Measurements from ENCODE around the gene TMEM191C. TPM values are rescaled to one million over a fixed set of nuclear protein-coding genes. Genes with fewer than 3 reads are reported as not detected.
"Not testable (repeated sequence)": the region's sequence is repeated elsewhere in the genome, so short reads cannot be mapped to it uniquely, and the experiment has no call there.

The TMEM191C gene
- total RNA-seq, 1 experiment from 2014 or later: 0.82 TPM

GRCh38 chr22:21493789-21494782 lies 26.9 kb downstream of the TMEM191C start:
- BruUV-seq (replicated peaks); H3K27ac ChIP-seq (ENCODE audit: low read depth, low read length, poor library complexity, severe bottlenecking); POLR2A ChIA-PET (ENCODE audit: low non-redundant PET); H3K36me3 ChIP-seq (ENCODE audit: insufficient read depth, low read length, poor library complexity, severe bottlenecking); H3K4me1 ChIP-seq (ENCODE audit: insufficient read depth, low read length, poor library complexity, severe bottlenecking); H3K4me3 ChIP-seq (ENCODE audit: low read depth, low read length, poor library complexity, severe bottlenecking); intact Hi-C loops (cut with micrococcal nuclease; ENCODE audit: unreplicated experiment); H3K9me3 ChIP-seq (ENCODE audit: low read depth, low read length, poor library complexity, severe bottlenecking); CTCF ChIA-PET; H3K27me3 ChIP-seq (replicated peaks; ENCODE audit: insufficient read depth, low read depth, low read length, poor library complexity); DNase-seq (ENCODE audit: low spot score): not testable (repeated sequence)

- H3K4me3 ChIP-seq (ENCODE audit: low read depth, low read length, poor library complexity, severe bottlenecking); H3K27me3 ChIP-seq (replicated peaks; ENCODE audit: insufficient read depth, low read depth, low read length, poor library complexity); intact Hi-C loops (cut with micrococcal nuclease; ENCODE audit: unreplicated experiment); DNase-seq (ENCODE audit: low spot score); POLR2A ChIA-PET (ENCODE audit: low non-redundant PET); H3K4me1 ChIP-seq (ENCODE audit: insufficient read depth, low read length, poor library complexity, severe bottlenecking); H3K36me3 ChIP-seq (ENCODE audit: insufficient read depth, low read length, poor library complexity, severe bottlenecking); H3K9me3 ChIP-seq (ENCODE audit: low read depth, low read length, poor library complexity, severe bottlenecking); H3K27ac ChIP-seq (ENCODE audit: low read depth, low read length, poor library complexity, severe bottlenecking); CTCF ChIA-PET; BruUV-seq (replicated peaks): not testable (repeated sequence)
These were observed 30.8 kb downstream of the TMEM191C start for GRCh38 chr22:21497984-21498383.

- H3K27ac ChIP-seq (ENCODE audit: low read depth, low read length, poor library complexity, severe bottlenecking); H3K9me3 ChIP-seq (ENCODE audit: low read depth, low read length, poor library complexity, severe bottlenecking); CTCF ChIA-PET; intact Hi-C loops (cut with micrococcal nuclease; ENCODE audit: unreplicated experiment); H3K36me3 ChIP-seq (ENCODE audit: insufficient read depth, low read length, poor library complexity, severe bottlenecking); H3K4me1 ChIP-seq (ENCODE audit: insufficient read depth, low read length, poor library complexity, severe bottlenecking); H3K27me3 ChIP-seq (replicated peaks; ENCODE audit: insufficient read depth, low read depth, low read length, poor library complexity); H3K4me3 ChIP-seq (ENCODE audit: low read depth, low read length, poor library complexity, severe bottlenecking); BruUV-seq (replicated peaks); DNase-seq (ENCODE audit: low spot score); POLR2A ChIA-PET (ENCODE audit: low non-redundant PET): not testable (repeated sequence)
These were observed 31.3 kb downstream of the TMEM191C start for GRCh38 chr22:21498489-21498888.

- CTCF ChIA-PET: not testable (repeated sequence)
These were observed 32.7 kb downstream of the TMEM191C start for GRCh38 chr22:21499623-21500506.

GRCh38 chr22:21510397-21510796 lies 43.2 kb downstream of the TMEM191C start:
- H3K36me3 ChIP-seq (ENCODE audit: insufficient read depth, low read length, poor library complexity, severe bottlenecking); DNase-seq (ENCODE audit: low spot score); H3K27ac ChIP-seq (ENCODE audit: low read depth, low read length, poor library complexity, severe bottlenecking); H3K9me3 ChIP-seq (ENCODE audit: low read depth, low read length, poor library complexity, severe bottlenecking); H3K4me3 ChIP-seq (ENCODE audit: low read depth, low read length, poor library complexity, severe bottlenecking); CTCF ChIA-PET; H3K27me3 ChIP-seq (replicated peaks; ENCODE audit: insufficient read depth, low read depth, low read length, poor library complexity); H3K4me1 ChIP-seq (ENCODE audit: insufficient read depth, low read length, poor library complexity, severe bottlenecking); intact Hi-C loops (cut with micrococcal nuclease; ENCODE audit: unreplicated experiment); BruUV-seq (replicated peaks); POLR2A ChIA-PET (ENCODE audit: low non-redundant PET): not testable (repeated sequence)

More at GRCh38 chr22:21499623-21500506, 32.7 kb downstream of the TMEM191C start:
- intact Hi-C loops (cut with micrococcal nuclease; ENCODE audit: unreplicated experiment); H3K27me3 ChIP-seq (replicated peaks; ENCODE audit: insufficient read depth, low read depth, low read length, poor library complexity); H3K4me1 ChIP-seq (ENCODE audit: insufficient read depth, low read length, poor library complexity, severe bottlenecking); H3K27ac ChIP-seq (ENCODE audit: low read depth, low read length, poor library complexity, severe bottlenecking); POLR2A ChIA-PET (ENCODE audit: low non-redundant PET); H3K9me3 ChIP-seq (ENCODE audit: low read depth, low read length, poor library complexity, severe bottlenecking); H3K4me3 ChIP-seq (ENCODE audit: low read depth, low read length, poor library complexity, severe bottlenecking); H3K36me3 ChIP-seq (ENCODE audit: insufficient read depth, low read length, poor library complexity, severe bottlenecking); DNase-seq (ENCODE audit: low spot score): not testable (repeated sequence)
- TSS peak; percentile 42 for BruUV-seq (replicated peaks)

- H3K27ac ChIP-seq (ENCODE audit: low read depth, low read length, poor library complexity, severe bottlenecking); POLR2A ChIA-PET (ENCODE audit: low non-redundant PET); BruUV-seq (replicated peaks); H3K27me3 ChIP-seq (replicated peaks; ENCODE audit: insufficient read depth, low read depth, low read length, poor library complexity); H3K4me3 ChIP-seq (ENCODE audit: low read depth, low read length, poor library complexity, severe bottlenecking); CTCF ChIA-PET; H3K36me3 ChIP-seq (ENCODE audit: insufficient read depth, low read length, poor library complexity, severe bottlenecking); H3K9me3 ChIP-seq (ENCODE audit: low read depth, low read length, poor library complexity, severe bottlenecking); DNase-seq (ENCODE audit: low spot score); H3K4me1 ChIP-seq (ENCODE audit: insufficient read depth, low read length, poor library complexity, severe bottlenecking); intact Hi-C loops (cut with micrococcal nuclease; ENCODE audit: unreplicated experiment): not testable (repeated sequence)
These were observed 44.8 kb downstream of the TMEM191C start for GRCh38 chr22:21512022-21512421.

- DNase-seq (ENCODE audit: low spot score); H3K4me3 ChIP-seq (ENCODE audit: low read depth, low read length, poor library complexity, severe bottlenecking); H3K27ac ChIP-seq (ENCODE audit: low read depth, low read length, poor library complexity, severe bottlenecking); POLR2A ChIA-PET (ENCODE audit: low non-redundant PET); H3K4me1 ChIP-seq (ENCODE audit: insufficient read depth, low read length, poor library complexity, severe bottlenecking); H3K36me3 ChIP-seq (ENCODE audit: insufficient read depth, low read length, poor library complexity, severe bottlenecking); H3K9me3 ChIP-seq (ENCODE audit: low read depth, low read length, poor library complexity, severe bottlenecking); H3K27me3 ChIP-seq (replicated peaks; ENCODE audit: insufficient read depth, low read depth, low read length, poor library complexity); intact Hi-C loops (cut with micrococcal nuclease; ENCODE audit: unreplicated experiment); BruUV-seq (replicated peaks); CTCF ChIA-PET: not testable (repeated sequence)
These were observed 46.9 kb downstream of the TMEM191C start for GRCh38 chr22:21514117-21514516.

All from A673 (cell line).